Neural cell (in vitro differentiated cells): ENCODE results near the gene USP35. TPM values are rescaled to one million over a fixed set of nuclear protein-coding genes. Genes with fewer than 3 reads are reported as not detected.

Source experiments
- H2AFZ ChIP-seq: fragments of 200-600, 300-800 bp; sonication (generic), shearing (Covaris generic); 2 replicates; pipeline ENCODE4 v1.6.0; 2014; ENCODE audit warnings: low read depth, mild to moderate bottlenecking, antibody characterized with exemption, low read length, moderate library complexity
- H3F3A ChIP-seq: fragments of 200-600 bp; shearing (Covaris generic); 2 replicates; pipeline ENCODE4 v1.6.1; 2016; ENCODE audit warnings: mild to moderate bottlenecking, moderate library complexity, mixed read lengths, antibody characterized with exemption, low read length; ENCODE audit not compliant: insufficient read depth, poor library complexity, severe bottlenecking
- H3K27ac ChIP-seq: fragments of 200-600, 300-800 bp; sonication (generic), shearing (Covaris generic); 2 replicates; pipeline ENCODE4 v1.5.1; 2014; ENCODE audit warnings: mild to moderate bottlenecking, low read length, moderate library complexity
- H3K27me3 ChIP-seq: fragments of 300-800, 200-600 bp; sonication (generic), shearing (Covaris generic); 2 replicates; pipeline ENCODE4 v1.6.0; 2014; ENCODE audit warnings: mild to moderate bottlenecking, low read depth, low read length, moderate library complexity; ENCODE audit not compliant: insufficient read depth
- H3K36me3 ChIP-seq: fragments of 300-800, 200-600 bp; sonication (generic), shearing (Covaris generic); 2 replicates; pipeline ENCODE4 v1.5.1; 2014; ENCODE audit warnings: mild to moderate bottlenecking, antibody characterized with exemption, low read length, moderate library complexity; ENCODE audit not compliant: insufficient read depth
- H3K4me2 ChIP-seq: fragments of 300-800, 200-600 bp; sonication (generic), shearing (Covaris generic); 2 replicates; pipeline ENCODE4 v1.6.0; 2014; ENCODE audit warnings: mild to moderate bottlenecking, low read length
- H3K4me3 ChIP-seq: fragments of 300-800, 200-600 bp; sonication (generic), shearing (Covaris generic); 2 replicates; pipeline ENCODE4 v1.5.1; 2014; ENCODE audit warnings: mild to moderate bottlenecking, low read length, moderate library complexity
- H3K79me2 ChIP-seq: fragments of 200-600 bp; shearing (Covaris generic); replicated peaks from 2 replicates; pipeline ENCODE4 v1.6.0; 2014; ENCODE audit warnings: mild to moderate bottlenecking, low read length, moderate library complexity; ENCODE audit not compliant: insufficient read depth
- H3K9ac ChIP-seq: fragments of 300-800, 200-600 bp; sonication (generic), shearing (Covaris generic); 2 replicates; pipeline ENCODE4 v1.6.1; 2016; ENCODE audit warnings: mild to moderate bottlenecking, low read length, mixed read lengths
- H3K9me2 ChIP-seq: fragments of 200-600 bp; shearing (Covaris generic); 2 replicates; pipeline ENCODE4 v1.6.1; 2016; ENCODE audit warnings: mild to moderate bottlenecking, low read length, mixed read lengths; ENCODE audit not compliant: insufficient read depth
- H3K9me3 ChIP-seq: fragments of 200-600, 300-800 bp; sonication (generic), shearing (Covaris generic); 2 replicates; pipeline ENCODE4 v1.6.1; 2016; ENCODE audit warnings: mild to moderate bottlenecking, mixed run types, low read length, moderate library complexity, mixed read lengths
- H4K20me1 ChIP-seq: fragments of 200-600 bp; shearing (Covaris generic); 2 replicates; pipeline ENCODE4 v1.6.1; 2016; ENCODE audit warnings: mild to moderate bottlenecking, mixed run types; ENCODE audit not compliant: insufficient read depth
- EP300 ChIP-seq: fragments of 450-650 bp; conservative IDR thresholded peaks from 2 replicates; pipeline ENCODE4 v1.6.1; 2014; ENCODE audit warnings: antibody characterized with exemption, mild to moderate bottlenecking, moderate library complexity; ENCODE audit not compliant: poor library complexity, severe bottlenecking
- EZH2 ChIP-seq: fragments of 200-600, 300-800 bp; shearing (Covaris generic), sonication (generic); IDR thresholded peaks from 2 replicates; pipeline ENCODE4 v1.6.1; 2014; ENCODE audit warnings: antibody characterized with exemption, low read length, borderline replicate concordance, mild to moderate bottlenecking; ENCODE audit not compliant: insufficient read depth, poor library complexity, severe bottlenecking
- MXI1 ChIP-seq: fragments of 450-650 bp; conservative IDR thresholded peaks from 2 replicates; pipeline ENCODE4 v1.6.1; 2014; ENCODE audit warnings: antibody characterized with exemption, mild to moderate bottlenecking; ENCODE audit not compliant: poor library complexity, severe bottlenecking
- POLR2AphosphoS5 ChIP-seq: IDR thresholded peaks from 2 replicates; pipeline ENCODE4 v1.6.1; 2012
- RAD21 ChIP-seq: fragments of 450-650 bp; conservative IDR thresholded peaks from 2 replicates; pipeline ENCODE4 v1.6.1; 2014; ENCODE audit warnings: antibody characterized with exemption, mild to moderate bottlenecking, moderate library complexity
- REST ChIP-seq: IDR thresholded peaks from 2 replicates; pipeline ENCODE4 v1.6.1; 2012; ENCODE audit warnings: borderline replicate concordance
- SMC3 ChIP-seq: fragments of 450-650 bp; conservative IDR thresholded peaks from 2 replicates; pipeline ENCODE4 v1.6.1; 2014; ENCODE audit warnings: antibody characterized with exemption, mild to moderate bottlenecking, moderate library complexity; ENCODE audit not compliant: poor library complexity
- TAF1 ChIP-seq: IDR thresholded peaks from 2 replicates; pipeline ENCODE4 v1.6.1; 2012; ENCODE audit warnings: low read depth
- polyA plus RNA-seq: library from polyadenylated mRNA; depleted of rRNA; stranded (reverse); fragments of >200 nt; gene quantifications from 2 replicates; pipeline ENCODE4 v1.2.3, GENCODE V29; 2014
- TF ChIP-seq, protein P1 (sequence below): fragments of 450-650 bp; IDR thresholded peaks from 2 replicates; pipeline ENCODE4 v1.5.1; 2014; ENCODE audit warnings: antibody characterized with exemption, mild to moderate bottlenecking, moderate library complexity; ENCODE audit not compliant: poor library complexity, severe bottlenecking

The USP35 gene
- polyA plus RNA-seq, 1 donor from 2014 or later = 12.9 TPM

DNA sequence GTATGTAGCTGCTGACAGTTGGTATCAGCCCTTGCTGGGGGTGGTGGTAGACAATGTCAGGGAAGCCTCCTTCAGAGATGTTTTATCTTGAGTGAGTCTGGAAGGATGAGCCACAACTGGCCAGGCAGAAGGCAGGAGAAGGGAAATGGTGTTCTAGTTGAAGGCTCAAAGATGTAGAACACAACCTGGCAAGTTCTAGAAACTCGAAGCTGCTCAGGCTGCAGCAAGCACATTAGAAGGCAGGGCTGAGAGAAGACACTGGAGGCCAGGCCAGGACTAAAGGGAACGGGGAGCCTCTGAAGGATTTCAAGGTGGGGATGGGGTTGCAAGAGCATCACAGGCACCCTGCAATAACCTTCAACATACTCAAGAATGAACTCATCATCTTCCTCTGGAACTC lies 40.4 kb downstream of the USP35 start:
- H3F3A ChIP-seq = no peaks in the 10 kb centered on the region
- H2AFZ ChIP-seq = no peak overlapping the region
- no peaks in the 10 kb centered on the region for H3K9me3 ChIP-seq
- peaks cover 6% of the 10 kb centered on the region for H3K36me3 ChIP-seq
- TF ChIP-seq EZH2 (no peak), REST (no peak), SMC3 (no peak), EP300 (no peak), POLR2AphosphoS5 (no peak), TAF1 (no peak), MXI1 (no peak), RAD21 (no peak)
- TF ChIP-seq, protein P1, sequence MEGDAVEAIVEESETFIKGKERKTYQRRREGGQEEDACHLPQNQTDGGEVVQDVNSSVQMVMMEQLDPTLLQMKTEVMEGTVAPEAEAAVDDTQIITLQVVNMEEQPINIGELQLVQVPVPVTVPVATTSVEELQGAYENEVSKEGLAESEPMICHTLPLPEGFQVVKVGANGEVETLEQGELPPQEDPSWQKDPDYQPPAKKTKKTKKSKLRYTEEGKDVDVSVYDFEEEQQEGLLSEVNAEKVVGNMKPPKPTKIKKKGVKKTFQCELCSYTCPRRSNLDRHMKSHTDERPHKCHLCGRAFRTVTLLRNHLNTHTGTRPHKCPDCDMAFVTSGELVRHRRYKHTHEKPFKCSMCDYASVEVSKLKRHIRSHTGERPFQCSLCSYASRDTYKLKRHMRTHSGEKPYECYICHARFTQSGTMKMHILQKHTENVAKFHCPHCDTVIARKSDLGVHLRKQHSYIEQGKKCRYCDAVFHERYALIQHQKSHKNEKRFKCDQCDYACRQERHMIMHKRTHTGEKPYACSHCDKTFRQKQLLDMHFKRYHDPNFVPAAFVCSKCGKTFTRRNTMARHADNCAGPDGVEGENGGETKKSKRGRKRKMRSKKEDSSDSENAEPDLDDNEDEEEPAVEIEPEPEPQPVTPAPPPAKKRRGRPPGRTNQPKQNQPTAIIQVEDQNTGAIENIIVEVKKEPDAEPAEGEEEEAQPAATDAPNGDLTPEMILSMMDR = no peak
- no peaks in the 10 kb centered on the region for H3K27me3 ChIP-seq
- no peaks in the 10 kb centered on the region for H3K9me2 ChIP-seq
- H3K4me3 ChIP-seq = no peak overlapping the region
- H3K79me2 ChIP-seq = no peaks in the 10 kb centered on the region
- no peaks in the 10 kb centered on the region for H4K20me1 ChIP-seq
- H3K4me2 ChIP-seq = no peak overlapping the region
- H3K9ac ChIP-seq = no peak overlapping the region
- no peak overlapping the region for H3K27ac ChIP-seq

GRCh38 chr11:78230161-78230877 lies 41.6 kb downstream of the USP35 start:
- Histone ChIP-seq H2AFZ (no peak overlapping the region), H4K20me1 (no peaks in the 10 kb centered on the region), H3F3A (no peaks in the 10 kb centered on the region), H3K79me2 (no peaks in the 10 kb centered on the region), H3K9me3 (no peaks in the 10 kb centered on the region), H3K4me2 (no peak overlapping the region), H3K36me3 (no peaks in the 10 kb centered on the region), H3K27me3 (no peaks in the 10 kb centered on the region), H3K9ac (no peak overlapping the region), H3K9me2 (no peaks in the 10 kb centered on the region), H3K27ac (no peak overlapping the region), H3K4me3 (no peak overlapping the region)
- no peak for TF ChIP-seq EP300
- TF ChIP-seq RAD21 = no peak
- TF ChIP-seq REST = no peak
- no peak for TF ChIP-seq POLR2AphosphoS5
- TF ChIP-seq MXI1 = no peak
- no peak for TF ChIP-seq TAF1
- TF ChIP-seq, protein P1 = no peak
- no peak for TF ChIP-seq SMC3
- no peak for TF ChIP-seq EZH2
